ENCODE measurements around the gene LRP1B. TPM values are rescaled to one million over a fixed set of nuclear protein-coding genes. Genes with fewer than 3 reads are reported as not detected.
"Not testable (repeated sequence)": the region's sequence is repeated elsewhere in the genome, so short reads cannot be mapped to it uniquely, and the experiment has no call there.

Gene LRP1B
- total RNA-seq, 2 experiments from 2014 or later, result not detected

DNA sequence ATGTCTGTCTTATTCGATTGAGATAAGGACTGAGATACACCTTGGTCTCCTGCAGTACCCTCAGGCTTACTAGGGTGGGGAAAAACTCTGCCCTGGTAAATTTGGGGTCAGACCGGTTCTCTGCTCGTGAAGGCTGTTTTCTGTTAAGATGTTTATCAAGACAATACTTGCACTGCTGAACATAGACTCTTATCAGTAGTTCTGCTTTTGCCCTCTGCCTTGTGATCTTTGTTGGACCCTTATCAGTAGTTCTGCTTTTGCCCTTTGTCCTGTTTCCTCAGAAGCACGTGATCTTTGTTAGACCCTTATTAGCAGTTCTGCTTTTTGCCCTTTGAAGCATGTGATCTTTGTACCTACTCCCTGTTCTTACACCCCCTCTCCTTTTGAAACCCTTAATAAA, 1715.8 kb downstream of the LRP1B start:
- H3K4me1 Mint-ChIP-seq, result not testable (repeated sequence)

DNA sequence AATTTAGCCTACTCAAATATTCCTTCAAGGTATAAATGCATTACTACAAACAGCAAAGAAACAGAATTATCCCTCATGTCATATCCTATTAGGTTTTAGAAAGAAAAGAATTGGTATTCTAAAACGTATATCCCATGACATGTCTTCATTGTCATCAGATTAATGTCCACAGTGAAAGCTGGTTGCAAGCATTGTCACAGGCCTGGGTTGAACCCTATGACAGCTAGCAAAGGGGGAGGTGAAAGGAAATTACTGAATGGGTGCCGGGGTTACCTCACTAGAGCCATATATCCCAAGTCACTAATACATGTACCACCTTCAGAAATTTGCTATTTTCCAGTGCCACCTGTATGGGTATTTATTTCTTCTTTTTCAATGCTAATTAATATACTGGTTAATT, 1720.1 kb downstream of the LRP1B start:
- no peak overlapping the region for H3K4me3 Mint-ChIP-seq
- ATAC-seq (no peak), DNase-seq (no peak)
- H3K27me3 Mint-ChIP-seq, result no peaks in the 10 kb centered on the region
- no peaks in the 10 kb centered on the region for H3K4me1 Mint-ChIP-seq
- H3K9me3 Mint-ChIP-seq (ENCODE audit: low read depth), result peaks cover 8% of the 10 kb centered on the region
- H3K36me3 Mint-ChIP-seq (ENCODE audit: low read depth), result no peaks in the 10 kb centered on the region
- no peak overlapping the region for H3K27ac Mint-ChIP-seq
- intact Hi-C loops (cut with DNase I, micrococcal nuclease), result no loop called here
- ChIA-PET POLR2A (no interaction called here), CTCF (no interaction called here)

More for the DNA sequence above, 1715.8 kb downstream of the LRP1B start:
- intact Hi-C loops (cut with DNase I, micrococcal nuclease); POLR2A ChIA-PET; H3K27me3 Mint-ChIP-seq; DNase-seq; H3K27ac Mint-ChIP-seq; ATAC-seq; H3K9me3 Mint-ChIP-seq (ENCODE audit: low read depth); H3K4me3 Mint-ChIP-seq; H3K36me3 Mint-ChIP-seq (ENCODE audit: low read depth): not testable (repeated sequence)
- CTCF ChIA-PET, result interaction anchor here (0.5 kb wide), 1 partner anchor 217 kb away, joined by 3 read pairs; no protein-coding TSS in a partner anchor

DNA sequence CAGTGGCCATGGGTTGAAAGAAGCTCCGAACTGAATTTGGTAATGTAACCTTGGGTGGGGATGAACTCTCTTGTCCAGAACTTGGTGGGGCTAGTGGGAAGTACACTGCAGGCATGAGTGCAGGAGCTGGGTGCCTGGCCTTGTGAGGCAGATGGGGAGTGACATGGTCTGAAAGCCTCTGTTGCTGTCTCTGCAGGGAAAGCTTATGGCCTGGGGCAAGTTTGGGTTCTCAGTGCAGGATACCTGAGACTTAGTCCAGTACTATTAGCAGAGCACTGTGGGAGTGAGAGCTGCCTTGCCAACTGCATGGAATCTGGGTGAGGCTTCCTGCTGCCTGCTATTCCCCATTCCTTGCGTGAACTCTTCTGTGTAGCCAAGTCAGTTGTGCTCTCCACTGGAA, 1729.8 kb downstream of the LRP1B start:
- ChIA-PET CTCF (no interaction called here), POLR2A (no interaction called here)
- Mint-ChIP-seq H3K4me1 (no peaks in the 10 kb centered on the region), H3K36me3 (ENCODE audit: low read depth) (no peaks in the 10 kb centered on the region), H3K27ac (no peak overlapping the region), H3K9me3 (ENCODE audit: low read depth) (peaks cover 13% of the 10 kb centered on the region), H3K27me3 (no peaks in the 10 kb centered on the region), H3K4me3 (no peak overlapping the region)
- no peak for DNase-seq
- intact Hi-C loops (cut with DNase I, micrococcal nuclease), result no loop called here
- no peak for ATAC-seq

DNA sequence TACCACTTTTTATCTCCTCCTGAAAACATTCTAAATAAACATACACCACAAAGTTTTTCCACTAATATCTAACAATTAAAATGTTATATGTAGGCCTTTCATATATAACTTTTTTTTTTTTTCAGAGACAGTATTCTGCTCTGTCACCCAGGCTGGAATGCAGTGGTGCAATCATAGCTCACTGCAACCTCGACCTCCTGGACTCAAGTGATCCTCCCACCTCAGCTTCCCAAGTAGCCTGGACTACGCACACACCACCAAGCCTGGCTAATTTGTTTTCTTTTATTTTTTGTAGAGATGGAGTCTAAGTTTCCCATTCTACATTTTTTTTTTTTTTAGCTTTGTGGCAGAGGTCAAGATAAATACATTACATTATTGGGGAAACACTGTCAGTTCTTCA, 1738.0 kb downstream of the LRP1B start:
- ChIA-PET POLR2A (no interaction called here), CTCF (interaction anchor here (1.0 kb wide), 1 partner anchor 14 kb away, joined by 3 read pairs; no protein-coding TSS in a partner anchor)
- ATAC-seq (no peak), DNase-seq (no peak)
- Mint-ChIP-seq H3K27me3 (no peaks in the 10 kb centered on the region), H3K9me3 (ENCODE audit: low read depth) (no peaks in the 10 kb centered on the region), H3K27ac (no peak overlapping the region), H3K4me1 (no peaks in the 10 kb centered on the region), H3K4me3 (no peak overlapping the region), H3K36me3 (ENCODE audit: low read depth) (no peaks in the 10 kb centered on the region)
- intact Hi-C loops (cut with DNase I, micrococcal nuclease), result no loop called here

DNA sequence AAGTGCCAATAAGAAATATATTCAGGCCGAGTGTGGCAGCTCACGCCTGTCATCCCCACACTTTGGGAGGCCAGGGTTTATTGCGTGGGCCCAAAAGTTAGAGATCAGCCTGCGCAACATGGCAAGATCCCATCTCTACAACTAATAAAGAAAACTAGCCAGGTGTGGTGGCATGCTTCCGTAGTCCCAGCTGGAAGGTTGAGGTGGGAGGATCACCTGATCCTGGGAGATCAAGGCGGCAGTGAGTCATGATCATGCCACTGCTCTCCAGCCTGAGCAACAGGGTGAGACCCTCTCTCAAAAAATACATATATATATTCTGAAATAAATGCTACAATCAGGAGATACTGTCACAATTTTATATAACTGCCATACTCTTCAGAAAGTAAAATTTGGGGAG, 1745.9 kb downstream of the LRP1B start:
- Mint-ChIP-seq H3K27me3 (no peaks in the 10 kb centered on the region), H3K4me1 (no peaks in the 10 kb centered on the region), H3K4me3 (no peak overlapping the region), H3K9me3 (ENCODE audit: low read depth) (peaks cover 5% of the 10 kb centered on the region), H3K27ac (no peak overlapping the region), H3K36me3 (ENCODE audit: low read depth) (no peaks in the 10 kb centered on the region)
- ChIA-PET POLR2A (no interaction called here), CTCF (no interaction called here)
- DNase-seq, result no peak
- no peak for ATAC-seq
- intact Hi-C loops (cut with DNase I, micrococcal nuclease), result no loop called here

DNA sequence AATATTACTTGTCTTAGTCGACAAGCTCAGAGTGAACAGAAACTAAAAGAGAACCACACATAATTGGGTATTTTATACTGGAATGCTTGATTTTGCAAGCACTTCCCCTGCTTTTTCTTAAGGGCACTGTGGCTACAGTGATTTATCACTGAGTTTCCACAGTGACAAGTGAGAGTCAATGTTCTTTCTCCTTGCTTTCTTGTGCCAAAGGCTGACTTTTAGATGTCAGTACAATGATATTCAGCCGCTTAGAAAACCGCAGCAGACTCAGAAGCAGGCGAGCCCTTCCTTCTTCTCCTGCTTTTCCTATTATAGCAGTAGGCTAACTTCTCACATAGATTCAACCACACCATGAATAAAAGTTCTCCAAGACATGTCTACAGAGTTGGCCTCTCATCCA, 1747.0 kb downstream of the LRP1B start:
- ATAC-seq, result no peak

DNA sequence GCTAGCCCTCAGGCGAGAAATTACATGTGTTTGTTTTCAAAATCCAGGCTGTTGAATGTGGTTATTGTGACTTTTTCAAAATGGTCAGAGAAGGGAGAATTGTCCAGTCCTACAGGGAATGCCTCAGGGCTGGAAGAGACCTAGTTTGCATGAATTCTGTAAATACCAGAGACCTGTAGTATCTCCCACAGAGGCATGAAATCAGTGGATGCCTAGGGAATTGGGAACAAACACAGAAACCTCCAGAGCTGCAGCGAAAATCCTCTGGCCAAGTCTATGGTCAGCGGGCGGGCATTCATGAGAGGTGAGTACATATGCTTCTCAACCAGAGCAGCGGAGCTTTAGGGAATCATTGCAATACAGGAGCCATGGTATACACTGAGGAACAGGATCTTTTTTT, 1754.1 kb downstream of the LRP1B start:
- DNase-seq (no peak), ATAC-seq (no peak)
- Mint-ChIP-seq H3K4me3 (no peak overlapping the region), H3K27ac (no peak overlapping the region), H3K36me3 (ENCODE audit: low read depth) (no peaks in the 10 kb centered on the region), H3K4me1 (no peaks in the 10 kb centered on the region), H3K27me3 (no peaks in the 10 kb centered on the region), H3K9me3 (ENCODE audit: low read depth) (peaks cover 2% of the 10 kb centered on the region)
- POLR2A ChIA-PET, result no interaction called here
- CTCF ChIA-PET, result no interaction called here
- intact Hi-C loops (cut with DNase I, micrococcal nuclease), result no loop called here

More for the DNA sequence above, 1747.0 kb downstream of the LRP1B start:
- Mint-ChIP-seq H3K27me3 (no peaks in the 10 kb centered on the region), H3K4me1 (no peaks in the 10 kb centered on the region), H3K4me3 (no peak overlapping the region), H3K27ac (no peak overlapping the region), H3K9me3 (ENCODE audit: low read depth) (peaks cover 5% of the 10 kb centered on the region), H3K36me3 (ENCODE audit: low read depth) (no peaks in the 10 kb centered on the region)
- ChIA-PET POLR2A (no interaction called here), CTCF (no interaction called here)
- no peak for DNase-seq
- intact Hi-C loops (cut with DNase I, micrococcal nuclease), result no loop called here

DNA sequence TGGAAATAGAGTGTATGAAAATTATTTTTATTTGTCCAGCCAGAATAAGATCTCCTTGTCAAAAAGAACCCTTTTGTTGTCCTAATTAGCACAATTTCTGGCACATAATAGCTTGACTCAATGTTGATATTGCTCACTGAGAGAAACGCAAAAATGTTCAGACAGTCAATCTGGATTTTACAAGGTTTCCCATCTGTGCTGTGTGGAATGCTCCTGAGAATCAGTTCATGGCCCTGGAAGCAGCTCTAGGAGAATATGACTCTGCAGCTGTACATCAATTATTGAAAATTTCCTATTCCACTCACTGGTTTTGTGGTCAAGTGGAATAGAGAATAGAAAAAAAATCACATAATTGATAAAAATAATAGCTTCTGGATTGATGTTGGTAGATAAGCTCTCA, 1767.7 kb downstream of the LRP1B start:
- Mint-ChIP-seq H3K4me3 (no peak overlapping the region), H3K27me3 (no peaks in the 10 kb centered on the region), H3K4me1 (no peaks in the 10 kb centered on the region), H3K9me3 (ENCODE audit: low read depth) (peaks cover 9% of the 10 kb centered on the region), H3K27ac (no peak overlapping the region), H3K36me3 (ENCODE audit: low read depth) (no peaks in the 10 kb centered on the region)
- intact Hi-C loops (cut with DNase I, micrococcal nuclease), result no loop called here
- ATAC-seq (no peak), DNase-seq (no peak)
- ChIA-PET POLR2A (no interaction called here), CTCF (no interaction called here)

DNA sequence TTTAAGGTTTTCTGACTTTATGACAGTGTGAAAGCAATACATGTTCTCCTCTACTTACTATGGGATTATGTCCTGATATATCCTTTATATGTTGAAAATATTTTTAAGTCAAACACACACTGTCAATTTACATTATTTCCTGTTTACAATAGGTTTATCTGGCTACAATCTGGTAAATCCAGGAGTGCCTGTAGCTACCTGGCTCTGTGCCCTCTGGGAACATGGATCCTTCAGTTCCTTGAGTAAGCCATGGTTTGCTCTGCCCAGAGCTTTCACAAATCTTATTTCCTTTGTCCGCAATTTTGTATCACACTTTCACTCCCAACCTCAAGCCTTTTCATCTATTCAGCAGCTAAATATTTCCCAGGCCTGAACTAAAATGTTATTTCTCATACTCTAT, 1768.5 kb downstream of the LRP1B start:
- POLR2A ChIA-PET, result no interaction called here
- Mint-ChIP-seq H3K27me3 (no peaks in the 10 kb centered on the region), H3K27ac (no peak overlapping the region), H3K4me1 (no peaks in the 10 kb centered on the region), H3K4me3 (no peak overlapping the region), H3K9me3 (ENCODE audit: low read depth) (peaks cover 9% of the 10 kb centered on the region), H3K36me3 (ENCODE audit: low read depth) (no peaks in the 10 kb centered on the region)
- no peak for DNase-seq
- intact Hi-C loops (cut with DNase I, micrococcal nuclease), result no loop called here
- ATAC-seq, result no peak
- CTCF ChIA-PET, result no interaction called here

DNA sequence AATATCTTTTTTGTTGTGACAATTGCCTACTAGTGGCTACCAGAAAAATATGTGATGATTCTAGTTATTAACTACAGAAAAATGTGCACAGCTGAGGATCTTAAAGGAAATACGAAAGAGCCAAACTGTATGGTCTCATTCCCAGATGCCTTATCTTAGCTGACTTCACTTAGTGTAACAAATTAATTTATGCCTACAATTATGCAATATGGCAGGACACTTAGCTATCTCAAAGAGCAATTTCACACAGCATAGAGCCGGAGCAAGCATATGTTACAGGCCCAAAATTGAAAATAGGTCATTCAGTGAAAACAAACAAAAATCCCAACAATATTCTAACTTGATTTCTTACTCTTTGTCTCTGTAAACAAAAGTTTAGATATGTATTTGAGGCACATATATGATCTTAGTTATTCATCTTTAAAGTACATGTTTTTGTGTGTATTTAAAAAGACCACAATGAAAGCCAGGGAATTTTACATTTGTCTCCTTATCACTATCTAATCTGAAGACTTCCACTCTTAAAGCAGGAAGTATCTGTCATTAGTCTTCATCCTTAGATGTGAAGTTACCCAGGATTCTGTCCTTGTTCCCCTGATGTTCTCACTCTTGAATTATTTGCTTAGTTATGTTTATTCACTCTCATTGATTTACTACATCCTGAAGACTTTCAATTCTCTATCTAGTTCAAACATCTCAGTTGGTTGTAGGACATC, 1771.6 kb downstream of the LRP1B start:
- CTCF ChIA-PET, result no interaction called here
- no peak for DNase-seq

DNA sequence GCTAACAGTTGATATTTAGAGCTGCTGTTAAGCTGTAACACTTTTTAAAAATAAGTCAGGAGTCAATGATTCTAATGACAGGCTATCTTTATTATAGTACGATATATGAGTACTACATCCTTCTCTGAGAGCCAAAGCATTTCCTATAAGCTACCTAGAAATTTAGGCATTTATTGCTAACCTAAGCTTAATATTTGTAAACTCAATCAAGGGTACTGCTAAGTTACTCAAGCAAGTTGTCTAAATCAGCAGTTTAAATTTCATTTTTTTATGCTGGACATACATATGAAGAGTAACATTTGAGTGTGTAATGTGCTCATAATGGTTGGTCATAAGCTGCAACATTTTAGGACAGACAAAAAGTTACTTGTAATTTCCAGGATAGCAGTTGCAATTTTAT, 1774.1 kb downstream of the LRP1B start:
- ATAC-seq (no peak), DNase-seq (no peak)
- H3K4me3 Mint-ChIP-seq, result no peak overlapping the region
- H3K4me1 Mint-ChIP-seq, result no peaks in the 10 kb centered on the region
- POLR2A ChIA-PET, result no interaction called here
- no peak overlapping the region for H3K27ac Mint-ChIP-seq
- H3K36me3 Mint-ChIP-seq (ENCODE audit: low read depth), result no peaks in the 10 kb centered on the region
- CTCF ChIA-PET, result no interaction called here
- no peaks in the 10 kb centered on the region for H3K27me3 Mint-ChIP-seq
- peaks cover 4% of the 10 kb centered on the region for H3K9me3 Mint-ChIP-seq (ENCODE audit: low read depth)
- intact Hi-C loops (cut with DNase I, micrococcal nuclease), result no loop called here

More for the DNA sequence above, 1771.6 kb downstream of the LRP1B start:
- Mint-ChIP-seq H3K36me3 (ENCODE audit: low read depth) (no peaks in the 10 kb centered on the region), H3K27me3 (no peaks in the 10 kb centered on the region), H3K9me3 (ENCODE audit: low read depth) (peaks cover 1% of the 10 kb centered on the region), H3K4me1 (no peaks in the 10 kb centered on the region), H3K27ac (no peak overlapping the region), H3K4me3 (no peak overlapping the region)
- no peak for ATAC-seq
- intact Hi-C loops (cut with DNase I, micrococcal nuclease), result no loop called here
- POLR2A ChIA-PET, result no interaction called here

DNA sequence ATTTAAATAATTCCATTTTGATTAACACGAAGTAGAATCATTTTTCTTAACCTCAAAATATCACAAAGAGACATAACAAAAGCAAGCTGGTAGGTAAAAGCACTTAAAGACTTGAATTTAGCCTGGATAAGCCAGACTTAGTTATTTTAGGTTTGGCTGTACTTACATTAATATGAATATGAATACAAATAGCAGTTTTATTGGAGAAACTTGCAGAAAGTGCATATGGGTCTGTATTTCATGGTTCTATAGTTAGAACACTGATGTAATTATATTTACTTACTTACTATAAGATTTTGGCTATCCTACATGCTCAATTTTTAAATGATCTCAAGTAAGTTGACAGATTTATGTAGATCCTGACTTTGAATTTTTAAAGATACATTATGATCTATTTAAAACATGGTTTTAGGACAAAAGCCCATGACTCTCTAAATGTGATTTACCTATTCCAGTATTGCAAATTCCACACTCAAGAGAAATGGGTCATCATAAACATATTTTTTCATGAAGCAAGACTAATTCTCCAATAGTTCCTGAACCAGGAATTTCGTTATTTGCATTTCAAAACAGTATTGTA, 1775.2 kb downstream of the LRP1B start:
- ATAC-seq (no peak), DNase-seq (no peak)
- ChIA-PET POLR2A (no interaction called here), CTCF (no interaction called here)
- Mint-ChIP-seq H3K4me1 (no peaks in the 10 kb centered on the region), H3K36me3 (ENCODE audit: low read depth) (no peaks in the 10 kb centered on the region), H3K4me3 (no peak overlapping the region), H3K27ac (no peak overlapping the region), H3K9me3 (ENCODE audit: low read depth) (peaks cover 4% of the 10 kb centered on the region), H3K27me3 (no peaks in the 10 kb centered on the region)
- intact Hi-C loops (cut with DNase I, micrococcal nuclease), result no loop called here
